ENCODE results near the gene NR6A1. TPM values are rescaled to one million over a fixed set of nuclear protein-coding genes. Genes with fewer than 3 reads are reported as not detected.

NR6A1 gene
- total RNA-seq, 1 donor from 2014 or later, result 1.9 TPM

DNA sequence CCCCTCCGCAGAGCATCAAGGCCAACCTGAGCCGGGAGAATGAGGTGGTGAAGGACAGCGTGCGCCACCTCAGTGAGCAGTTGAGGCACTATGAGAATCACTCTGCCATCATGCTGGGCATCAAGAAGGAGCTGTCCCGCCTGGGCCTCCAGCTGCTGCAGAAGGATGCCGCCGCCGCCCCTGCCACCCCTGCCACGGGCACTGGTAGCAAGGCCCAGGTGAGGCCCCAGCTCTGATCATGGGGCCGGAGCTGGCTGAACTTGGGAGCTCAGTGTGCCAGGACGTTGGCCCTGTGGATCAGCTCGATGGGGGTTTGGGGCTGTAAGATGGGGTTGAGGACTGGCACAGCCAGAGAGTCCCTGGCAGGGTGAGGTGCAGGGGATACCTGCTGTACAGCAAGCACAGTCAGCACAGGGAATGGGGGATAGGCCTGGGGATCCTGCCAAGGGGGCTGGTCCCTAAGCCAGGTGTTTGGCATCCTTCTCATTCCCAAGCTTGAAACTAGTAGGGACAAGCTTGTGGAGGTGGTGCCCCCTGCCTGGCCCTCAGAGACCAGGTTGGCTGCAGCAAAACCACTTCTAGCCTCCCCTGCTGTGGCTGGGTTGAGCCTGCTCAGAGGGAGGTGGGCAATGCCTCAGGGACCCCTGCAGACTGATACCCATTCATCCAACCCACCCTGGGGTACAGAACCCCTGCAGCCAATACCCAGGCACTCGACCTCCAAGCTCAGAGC, 28.3 kb upstream of the NR6A1 start:
- ATAC-seq, result no peak
- no peak for DNase-seq
- intact Hi-C loops (cut with micrococcal nuclease), result no loop called here

- DNase-seq (no peak), ATAC-seq (peak; percentile 73)
- intact Hi-C loops (cut with micrococcal nuclease), result no loop called here
These were observed 26.4 kb upstream of the NR6A1 start for GRCh38 chr9:124797343-124798103.

DNA sequence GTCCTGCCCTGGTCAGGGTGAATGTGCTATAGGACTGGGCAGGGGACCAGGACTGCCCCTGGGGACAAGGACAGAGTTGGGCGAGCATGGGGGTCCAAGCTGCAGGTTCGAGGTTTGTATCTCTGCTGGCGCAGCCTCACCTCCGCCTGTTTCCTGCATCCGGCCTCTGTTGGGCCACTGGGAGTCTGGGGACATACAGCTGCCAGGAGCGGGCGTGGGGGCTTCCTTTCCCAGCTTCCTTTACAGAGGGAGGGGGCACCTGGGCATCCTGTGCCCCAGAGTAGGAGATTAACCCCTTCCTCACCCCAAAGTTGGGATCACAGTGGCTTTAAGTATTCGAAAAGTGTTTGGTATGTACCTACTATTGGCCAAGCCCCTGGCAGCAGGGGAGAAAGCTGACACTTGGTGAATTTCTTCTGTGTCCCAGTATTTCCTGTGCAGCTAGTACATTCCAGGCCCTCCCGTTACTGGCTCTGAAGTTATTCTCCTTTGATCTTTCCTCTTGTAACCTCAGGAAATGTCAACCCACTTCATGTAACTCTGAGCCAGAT, 24.8 kb upstream of the NR6A1 start:
- intact Hi-C loops (cut with micrococcal nuclease), result no loop called here
- DNase-seq (peak; percentile 57), ATAC-seq (peak; percentile 27)

DNA sequence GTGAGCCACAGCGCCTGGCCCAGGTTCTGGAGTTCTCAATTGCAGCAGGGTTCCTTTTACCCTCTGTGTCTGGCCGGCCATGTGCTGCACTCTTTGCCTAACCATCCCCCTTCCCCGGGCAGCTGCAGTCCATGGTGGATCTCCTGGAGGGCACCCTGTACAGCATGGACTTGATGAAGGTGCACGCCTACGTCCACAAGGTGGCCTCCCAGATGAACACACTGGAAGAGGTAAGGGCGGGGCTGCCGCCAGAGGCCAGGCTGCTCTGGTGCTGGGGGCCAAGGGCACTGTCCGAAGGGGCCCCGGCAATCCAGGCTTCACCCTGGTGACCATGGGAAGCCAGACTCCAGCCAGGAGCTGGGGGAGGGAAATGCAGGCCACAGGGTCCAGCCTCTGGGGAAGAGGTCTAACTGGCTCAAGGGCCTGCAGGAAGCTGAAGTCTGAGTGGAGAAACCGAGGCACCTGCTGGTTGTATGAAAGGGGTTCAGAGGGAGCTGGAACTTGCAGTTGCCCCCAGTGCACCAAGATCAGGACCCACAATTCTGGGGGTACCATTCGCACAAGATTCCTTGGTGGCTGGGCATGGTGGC, 23.9 kb upstream of the NR6A1 start:
- intact Hi-C loops (cut with micrococcal nuclease), result no loop called here
- ATAC-seq, result peak; percentile 46
- no peak for DNase-seq

- peak; percentile 18 for ATAC-seq
These were observed 22.0 kb upstream of the NR6A1 start for GRCh38 chr9:124793015-124793541.

DNA sequence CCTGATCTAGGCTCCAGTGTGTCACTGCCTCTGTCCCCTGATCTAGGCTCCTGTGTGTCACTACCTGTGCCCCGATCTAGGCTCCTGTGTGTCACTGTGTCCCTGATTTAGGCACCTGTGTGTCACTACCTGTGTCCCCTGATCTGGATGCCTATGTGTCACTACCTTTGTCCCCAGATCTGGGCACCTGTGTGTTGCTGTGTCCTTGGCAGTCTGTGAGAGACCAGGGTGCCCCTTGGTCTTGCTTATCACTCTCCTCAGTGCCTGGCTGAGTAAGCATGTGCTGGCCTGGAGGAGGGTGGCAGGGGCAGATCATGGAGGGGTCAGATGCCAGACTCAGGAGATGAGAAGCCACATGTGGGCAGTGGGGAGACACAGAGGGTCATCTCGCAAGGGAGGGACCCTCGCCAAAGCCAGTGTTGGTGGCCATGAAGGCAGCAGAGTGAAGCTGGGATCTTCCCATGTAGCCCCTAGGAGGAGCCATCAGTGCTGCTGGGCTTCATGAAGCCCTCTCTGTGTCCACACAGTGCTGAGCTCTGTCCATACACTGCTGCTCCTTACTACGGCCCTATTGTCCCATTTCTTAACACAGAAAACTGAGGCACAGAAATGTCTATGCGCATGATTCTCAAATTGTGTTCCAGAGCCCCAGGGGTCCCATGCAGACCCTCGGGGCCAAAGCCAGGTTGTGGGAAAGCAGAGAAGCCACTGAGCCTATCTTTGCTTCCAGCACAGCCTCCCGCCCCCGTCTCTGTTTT, 21.3 kb upstream of the NR6A1 start:
- DNase-seq (no peak), ATAC-seq (no peak)
- intact Hi-C loops (cut with micrococcal nuclease), result no loop called here

More at GRCh38 chr9:124793015-124793541, 22.0 kb upstream of the NR6A1 start:
- intact Hi-C loops (cut with micrococcal nuclease), result no loop called here
- no peak for DNase-seq

DNA sequence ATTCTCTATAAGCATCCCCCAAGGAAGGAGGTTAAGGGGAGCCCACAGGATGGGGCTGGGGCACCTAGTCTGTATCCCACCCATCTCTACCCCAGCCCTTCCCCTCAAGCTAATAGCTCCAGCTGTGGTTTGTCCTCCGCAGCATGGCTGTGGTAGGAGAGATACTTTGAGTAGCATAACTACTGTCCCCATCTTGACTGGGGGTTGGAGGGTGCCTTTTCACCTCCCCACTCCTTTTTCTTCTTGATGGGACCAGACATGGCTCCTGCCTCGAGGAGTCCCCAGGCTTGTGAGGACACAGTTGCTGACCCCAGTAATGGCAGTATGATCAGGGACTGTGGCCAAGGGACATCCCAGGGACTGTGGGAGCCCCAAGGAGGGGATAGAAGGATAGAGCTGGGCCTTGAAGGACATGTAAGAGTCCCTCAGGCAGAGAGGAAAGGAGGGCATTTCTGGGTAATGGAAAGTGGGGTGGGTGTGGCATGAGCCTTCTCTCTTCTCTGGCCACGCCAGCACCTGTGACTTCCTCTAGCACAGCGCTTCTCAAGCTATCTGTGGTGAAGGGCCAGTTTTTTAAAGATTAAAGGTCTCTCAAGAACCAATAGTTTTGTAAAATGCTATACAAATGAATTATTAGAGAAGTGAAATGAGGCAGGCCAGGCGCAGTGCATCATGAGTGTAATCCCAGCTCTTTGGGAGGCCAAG, 19.8 kb upstream of the NR6A1 start:
- ATAC-seq (no peak), DNase-seq (no peak)
- intact Hi-C loops (cut with micrococcal nuclease), result no loop called here

DNA sequence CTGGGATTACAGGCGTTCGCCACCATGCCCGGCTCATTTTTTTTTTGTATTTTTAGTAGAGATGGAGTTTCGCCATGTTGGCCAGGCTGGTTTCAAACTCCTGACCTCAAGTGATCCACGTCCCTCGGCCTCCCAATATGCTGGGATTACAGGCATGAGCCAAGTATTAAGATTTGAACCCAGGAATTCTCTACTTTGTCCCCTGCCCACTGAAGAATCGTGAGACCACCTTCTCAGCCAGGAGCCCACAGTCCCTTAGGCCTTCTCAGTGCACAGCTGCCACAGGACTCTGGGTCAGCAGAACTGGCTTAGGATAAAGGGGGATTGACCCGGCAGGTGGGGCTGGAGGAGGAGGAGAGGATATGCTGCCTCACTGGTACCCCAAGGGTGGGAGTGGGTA, 19.2 kb upstream of the NR6A1 start:
- no peak for DNase-seq
- intact Hi-C loops (cut with micrococcal nuclease), result no loop called here
- no peak for ATAC-seq

DNA sequence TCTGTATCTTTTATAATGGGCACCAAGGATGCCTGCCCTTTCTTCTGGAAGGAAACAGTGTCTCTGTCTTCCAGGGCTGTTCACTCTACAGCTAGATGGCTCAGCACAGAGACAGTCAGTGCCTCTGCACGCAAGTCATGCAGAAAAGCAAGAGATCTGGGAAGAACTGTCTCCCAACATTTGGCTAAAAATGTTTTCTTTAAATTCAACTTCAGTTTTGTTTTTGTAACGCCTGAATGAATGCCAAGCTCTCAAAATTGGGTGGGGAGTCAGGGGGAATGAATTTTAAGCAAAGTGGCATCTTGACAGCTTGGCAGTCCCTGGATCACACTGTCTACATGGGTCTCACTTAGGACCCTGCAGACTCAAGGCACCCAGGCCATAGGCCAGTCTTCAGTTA, 18.4 kb upstream of the NR6A1 start:
- ATAC-seq, result no peak
- intact Hi-C loops (cut with micrococcal nuclease), result no loop called here

GRCh38 chr9:124788542-124789217, 17.6 kb upstream of the NR6A1 start:
- ATAC-seq (no peak), DNase-seq (no peak)

More for the DNA sequence above, 18.4 kb upstream of the NR6A1 start:
- DNase-seq, result no peak

DNA sequence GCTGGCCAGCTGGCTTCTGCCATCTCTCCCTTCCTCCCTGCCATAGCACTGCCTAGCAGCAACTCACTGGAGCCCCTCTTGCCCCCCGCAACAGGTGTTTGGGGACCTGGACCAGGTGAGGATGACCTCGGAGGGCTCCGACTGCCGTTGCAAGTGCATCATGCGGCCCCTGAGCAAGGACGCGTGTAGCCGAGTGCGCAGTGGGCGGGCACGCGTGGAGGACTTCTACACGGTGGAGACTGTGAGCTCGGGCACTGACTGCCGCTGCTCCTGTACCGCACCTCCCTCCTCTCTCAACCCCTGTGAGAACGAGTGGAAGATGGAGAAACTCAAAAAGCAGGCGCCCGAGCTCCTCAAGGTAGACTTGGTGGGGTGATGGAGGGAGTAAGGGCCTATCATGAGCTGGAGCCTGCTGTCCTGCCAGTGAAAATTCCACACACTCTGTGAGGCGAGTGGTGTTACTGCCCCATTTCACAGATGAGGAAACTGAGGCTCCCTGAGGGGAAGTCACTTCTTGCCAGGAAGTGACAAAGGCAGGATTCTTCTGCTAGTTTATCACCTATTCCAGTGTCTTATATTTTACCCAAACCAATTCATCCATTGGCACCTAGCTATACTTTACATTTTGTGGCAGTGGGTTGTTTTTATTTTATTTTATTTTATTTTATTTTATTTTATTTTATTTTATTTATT, 15.9 kb upstream of the NR6A1 start:
- no peak for ATAC-seq
- intact Hi-C loops (cut with micrococcal nuclease), result no loop called here
- DNase-seq, result no peak

More at GRCh38 chr9:124788542-124789217, 17.6 kb upstream of the NR6A1 start:
- intact Hi-C loops (cut with micrococcal nuclease), result no loop called here

DNA sequence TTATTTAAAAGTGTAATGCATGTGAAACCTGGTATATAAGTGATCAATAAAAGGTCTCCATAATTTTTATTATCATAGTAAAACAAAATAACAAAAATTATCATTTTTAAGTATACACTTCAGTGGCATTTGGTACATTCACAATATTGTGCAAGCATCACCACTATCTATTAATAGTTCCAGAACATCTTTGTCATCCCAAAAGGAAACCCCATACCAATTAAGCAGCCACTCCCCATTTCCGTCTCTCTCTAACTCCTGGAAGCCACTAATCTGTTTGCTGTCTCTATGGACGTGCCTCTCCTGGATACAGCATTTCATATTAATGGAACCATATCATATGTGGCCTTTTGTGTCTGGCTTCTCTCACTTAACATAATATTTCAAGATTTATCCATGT, 13.4 kb upstream of the NR6A1 start:
- intact Hi-C loops (cut with micrococcal nuclease), result no loop called here
- no peak for DNase-seq
- ATAC-seq, result peak; percentile 51

- ATAC-seq (no peak), DNase-seq (no peak)
- intact Hi-C loops (cut with micrococcal nuclease), result no loop called here
These were observed 12.7 kb upstream of the NR6A1 start for GRCh38 chr9:124783830-124784229.

DNA sequence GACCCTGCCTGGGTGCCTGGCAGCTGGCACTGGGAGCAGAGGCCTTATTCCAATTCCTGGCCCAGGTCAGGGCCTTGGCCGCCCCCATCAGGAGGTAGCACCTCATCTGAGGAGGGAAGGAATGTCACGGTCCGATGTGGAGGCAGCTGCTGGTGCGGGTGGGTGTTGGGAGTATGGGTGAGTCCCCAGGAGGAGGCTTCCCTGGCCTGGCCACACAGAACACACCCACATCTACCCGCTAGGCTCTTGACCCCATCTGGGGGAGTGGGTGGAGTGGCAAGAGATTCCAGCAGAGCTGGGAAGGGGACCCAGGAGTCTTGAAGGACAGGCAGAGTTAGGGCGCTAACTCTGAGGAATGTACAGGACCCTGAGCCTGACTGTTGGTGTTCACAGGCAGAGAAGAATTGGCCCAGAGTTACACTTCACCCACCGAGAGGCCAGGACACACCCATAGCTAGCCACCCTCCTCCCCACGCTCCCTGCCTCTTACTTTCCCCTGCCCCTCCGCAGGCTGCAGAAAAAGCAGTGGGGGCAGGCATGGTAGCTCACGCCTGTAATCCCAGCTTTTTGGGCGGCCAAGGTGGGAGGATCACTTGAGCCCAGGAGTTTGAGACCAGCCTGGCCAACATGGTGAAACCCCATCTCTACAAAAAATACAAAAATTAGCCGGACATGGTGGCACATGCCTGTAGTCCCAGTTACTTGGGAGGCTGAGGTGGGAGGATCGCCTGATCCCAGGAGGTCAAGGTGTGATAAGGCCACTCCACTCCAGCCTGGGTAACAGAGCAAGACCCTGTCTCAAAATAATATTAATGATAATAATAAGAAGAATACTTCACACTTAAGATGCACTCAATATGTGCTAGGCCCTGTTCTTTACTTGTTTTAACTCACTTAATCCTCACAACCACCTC, 11.8 kb upstream of the NR6A1 start:
- no peak for DNase-seq
- intact Hi-C loops (cut with micrococcal nuclease), result no loop called here
- ATAC-seq, result no peak

DNA sequence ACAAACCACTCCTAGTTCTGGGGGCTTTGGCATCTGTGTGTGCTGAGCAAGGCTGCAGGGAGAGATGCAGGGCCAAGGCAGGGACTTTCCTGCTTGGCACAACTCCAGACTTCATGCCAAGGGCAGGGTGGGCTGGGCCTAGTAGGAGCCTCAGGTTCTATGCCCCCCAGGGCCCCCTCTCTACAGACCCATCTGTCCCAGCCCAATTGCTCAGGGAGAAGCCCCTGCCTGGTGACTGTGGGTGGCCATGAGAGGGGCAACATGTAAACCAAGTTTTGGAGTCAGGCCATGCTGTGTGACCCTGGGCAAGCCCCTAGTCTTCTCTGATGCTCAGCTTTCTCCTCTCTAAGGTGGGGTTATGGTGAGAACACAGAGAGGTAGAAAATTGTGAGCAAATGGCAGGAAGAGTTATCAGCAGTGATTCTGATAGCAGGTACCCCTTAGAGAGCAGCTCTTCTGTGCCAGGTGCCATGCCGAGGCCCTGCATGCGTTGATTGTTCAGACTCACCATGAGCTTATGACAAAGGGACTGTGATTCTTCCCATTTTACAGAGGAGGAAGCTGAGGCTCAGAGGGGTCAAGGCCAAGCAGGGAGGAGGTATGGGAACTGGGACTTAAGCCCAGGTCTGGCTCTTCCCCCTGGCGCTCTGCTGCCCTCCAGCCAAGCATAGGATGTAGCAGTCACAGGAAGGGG, 11.0 kb upstream of the NR6A1 start:
- DNase-seq (no peak), ATAC-seq (no peak)
- intact Hi-C loops (cut with micrococcal nuclease), result no loop called here

DNA sequence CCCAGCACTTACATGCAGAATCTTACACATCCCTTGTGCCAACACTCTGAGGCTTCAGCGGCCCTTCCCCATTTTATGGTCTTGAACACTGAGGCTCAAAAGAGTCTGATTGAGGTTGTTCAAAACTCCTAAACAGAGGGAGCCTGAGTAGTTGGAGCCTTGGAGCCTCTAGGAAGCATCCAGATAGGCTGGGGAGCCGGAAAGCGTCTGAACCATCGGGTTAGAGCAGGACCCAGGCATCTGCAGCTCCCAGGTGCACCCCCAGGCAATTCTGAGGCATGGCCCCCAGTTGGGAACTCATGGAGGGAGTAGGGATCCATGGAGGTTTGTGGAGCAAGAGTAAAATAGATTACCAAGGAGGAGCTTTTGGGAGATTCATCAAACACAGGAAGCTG, 9.6 kb upstream of the NR6A1 start:
- intact Hi-C loops (cut with micrococcal nuclease), result no loop called here
- DNase-seq (no peak), ATAC-seq (no peak)

Data from left ventricle myocardium superior (tissue), 1 donor.